HEK293 (cell line): ENCODE measurements around the gene PPARGC1A.

Experiments
- CTCF ChIA-PET: fragments of 350-600 bp; formaldehyde crosslinking; extraction: SDS; loops from one replicate; lab custom pipeline; 2021; ENCODE audit warnings: antibody characterized with exemption; lab: Yijun Ruan, JAX
- POLR2A ChIA-PET: fragments of 300-600 bp; formaldehyde crosslinking; extraction: SDS; loops from one replicate; lab custom pipeline; 2020; ENCODE audit warnings: antibody characterized with exemption, inconsistent platforms; lab: Yijun Ruan, JAX
- H3K27ac ChIP-seq: fragments of 200-500 bp; sonication (Bioruptor generic); 2 replicates; pipeline ENCODE4 v1.5.1; 2014; ENCODE audit warnings: low read depth, low read length, control low read depth, inconsistent platforms; ENCODE audit errors: extremely low read depth
- H3K36me3 ChIP-seq, 2 experiments: fragments of 200-500 bp in 1 of 2; sonication (Bioruptor generic) in 1 of 2; 1 replicate in 1 of 2; 2 replicates in 1 of 2; pipeline ENCODE4 v1.5.1; 2014 to 2017; ENCODE audit warnings: inconsistent platforms in 2 of 2, low read length in 2 of 2; ENCODE audit not compliant: control insufficient read depth in 2 of 2, insufficient read depth in 1 of 2
- H3K4me1 ChIP-seq: fragments of 200-500 bp; sonication (Bioruptor generic); 2 replicates; pipeline ENCODE4 v1.5.1; 2014; ENCODE audit warnings: mild to moderate bottlenecking, low read length, inconsistent platforms; ENCODE audit not compliant: control insufficient read depth, insufficient read depth
- H3K4me3 ChIP-seq: 2 replicates; pipeline ENCODE4 v1.5.1; 2011; ENCODE audit warnings: low read depth, mild to moderate bottlenecking, control low read depth, low read length, moderate library complexity
- H3K9me3 ChIP-seq: fragments of 200-500 bp; sonication (Bioruptor generic); 2 replicates; pipeline ENCODE4 v1.5.1; 2014; ENCODE audit warnings: low read depth, low read length, inconsistent platforms; ENCODE audit not compliant: control insufficient read depth, insufficient read depth
- FEZF1 ChIP-seq: fragments of 450-650 bp; formaldehyde crosslinking; IDR thresholded peaks from 2 replicates; pipeline ENCODE4 v1.5.1; 2016; ENCODE audit warnings: missing biosample characterization, missing genetic modification characterization
- GLI4 ChIP-seq: fragments of 450-650 bp; formaldehyde crosslinking; IDR thresholded peaks from 2 replicates; pipeline ENCODE4 v1.5.1; 2016; ENCODE audit warnings: missing biosample characterization, missing genetic modification characterization
- GLIS1 ChIP-seq: fragments of 450-650 bp; formaldehyde crosslinking; IDR thresholded peaks from 2 replicates; pipeline ENCODE4 v1.5.1; 2016; ENCODE audit warnings: missing biosample characterization, missing genetic modification characterization
- GLIS2 ChIP-seq: fragments of 450-650 bp; formaldehyde crosslinking; IDR thresholded peaks from 2 replicates; pipeline ENCODE4 v1.5.1; 2016; ENCODE audit warnings: missing biosample characterization, missing genetic modification characterization
- HOXA7 ChIP-seq: sonication (generic); formaldehyde crosslinking; IDR thresholded peaks from 2 replicates; pipeline ENCODE4 v1.8.1; 2022; ENCODE audit warnings: missing genetic modification reagents, borderline replicate concordance
- HOXC10 ChIP-seq: sonication (generic); formaldehyde crosslinking; IDR thresholded peaks from 2 replicates; pipeline ENCODE4 v1.8.1; 2023; ENCODE audit warnings: mild to moderate bottlenecking, missing genetic modification reagents
- PRDM4 ChIP-seq: fragments of 450-650 bp; formaldehyde crosslinking; IDR thresholded peaks from 2 replicates; pipeline ENCODE4 v1.5.1; 2017; ENCODE audit warnings: missing biosample characterization, missing genetic modification characterization
- SCRT2 ChIP-seq: fragments of 450-650 bp; formaldehyde crosslinking; IDR thresholded peaks from 2 replicates; pipeline ENCODE4 v1.5.1; 2016; ENCODE audit warnings: missing biosample characterization, missing genetic modification characterization
- SETDB1 ChIP-seq: IDR thresholded peaks from one replicate; pipeline ENCODE4 v1.6.1; 2017; ENCODE audit warnings: mild to moderate bottlenecking, low read length, moderate library complexity, mixed read lengths; ENCODE audit not compliant: insufficient read length
- TRIM28 ChIP-seq: IDR thresholded peaks from 2 replicates; pipeline ENCODE4 v1.6.1; 2011; ENCODE audit warnings: low read length, control low read depth, borderline replicate concordance
- ZBTB21 ChIP-seq: fragments of 450-650 bp; formaldehyde crosslinking; IDR thresholded peaks from 2 replicates; pipeline ENCODE4 v1.5.1; 2017; ENCODE audit warnings: missing biosample characterization, missing genetic modification characterization
- ZNF132 ChIP-seq: fragments of 450-650 bp; formaldehyde crosslinking; IDR thresholded peaks from 2 replicates; pipeline ENCODE4 v1.5.1; 2017; ENCODE audit warnings: missing biosample characterization, missing genetic modification characterization, borderline replicate concordance
- ZNF155 ChIP-seq: fragments of 450-650 bp; formaldehyde crosslinking; IDR thresholded peaks from 2 replicates; pipeline ENCODE4 v1.5.1; 2016; ENCODE audit warnings: missing biosample characterization, missing genetic modification characterization
- ZNF157 ChIP-seq: fragments of 450-650 bp; formaldehyde crosslinking; IDR thresholded peaks from 2 replicates; pipeline ENCODE4 v1.5.1; 2016; ENCODE audit warnings: missing biosample characterization, missing genetic modification characterization
- ZNF175 ChIP-seq: fragments of 450-650 bp; formaldehyde crosslinking; IDR thresholded peaks from 2 replicates; pipeline ENCODE4 v1.5.1; 2016; ENCODE audit warnings: missing biosample characterization, missing genetic modification characterization
- ZNF211 ChIP-seq: fragments of 450-650 bp; formaldehyde crosslinking; IDR thresholded peaks from 2 replicates; pipeline ENCODE4 v1.5.1; 2016; ENCODE audit warnings: low read depth, missing biosample characterization, missing genetic modification characterization
- ZNF341 ChIP-seq: fragments of 450-650 bp; formaldehyde crosslinking; IDR thresholded peaks from 2 replicates; pipeline ENCODE4; 2016; ENCODE audit warnings: low read depth, missing biosample characterization, missing genetic modification characterization
- ZNF362 ChIP-seq: fragments of 450-650 bp; formaldehyde crosslinking; IDR thresholded peaks from 2 replicates; pipeline ENCODE4 v1.5.1; 2016; ENCODE audit warnings: missing biosample characterization, missing genetic modification characterization
- ZNF488 ChIP-seq: fragments of 450-650 bp; formaldehyde crosslinking; IDR thresholded peaks from 2 replicates; pipeline ENCODE4 v1.5.1; 2016; ENCODE audit warnings: missing biosample characterization, missing genetic modification characterization
- ZNF530 ChIP-seq: fragments of 450-650 bp; formaldehyde crosslinking; IDR thresholded peaks from 2 replicates; pipeline ENCODE4 v1.5.1; 2016; ENCODE audit warnings: low read depth, missing biosample characterization, missing genetic modification characterization
- ZNF558 ChIP-seq: fragments of 450-650 bp; formaldehyde crosslinking; IDR thresholded peaks from 2 replicates; pipeline ENCODE4 v1.5.1; 2016; ENCODE audit warnings: missing biosample characterization, missing genetic modification characterization
- ZNF629 ChIP-seq: fragments of 450-650 bp; formaldehyde crosslinking; IDR thresholded peaks from 2 replicates; pipeline ENCODE4 v1.5.1; 2017; ENCODE audit warnings: missing biosample characterization, missing genetic modification characterization
- TF ChIP-seq, protein P1 (sequence below): fragments of 450-650 bp; formaldehyde crosslinking; IDR thresholded peaks from 2 replicates; pipeline ENCODE4 v1.5.1; 2016; ENCODE audit warnings: missing biosample characterization, missing genetic modification characterization
- TF ChIP-seq, protein P2 (sequence below): fragments of 450-650 bp; IDR thresholded peaks from 2 replicates; pipeline ENCODE4 v1.5.1; 2018; ENCODE audit warnings: missing biosample characterization, mild to moderate bottlenecking, missing genetic modification characterization
- TF ChIP-seq, protein P3 (sequence below): fragments of 450-650 bp; formaldehyde crosslinking; IDR thresholded peaks from 2 replicates; pipeline ENCODE4 v1.5.1; 2016; ENCODE audit warnings: missing biosample characterization, missing genetic modification characterization, low read depth

Gene PPARGC1A

GRCh38 chr4:23811161-23811560 is 78.7 kb downstream of the PPARGC1A start (continued):
- TF ChIP-seq, protein P1, sequence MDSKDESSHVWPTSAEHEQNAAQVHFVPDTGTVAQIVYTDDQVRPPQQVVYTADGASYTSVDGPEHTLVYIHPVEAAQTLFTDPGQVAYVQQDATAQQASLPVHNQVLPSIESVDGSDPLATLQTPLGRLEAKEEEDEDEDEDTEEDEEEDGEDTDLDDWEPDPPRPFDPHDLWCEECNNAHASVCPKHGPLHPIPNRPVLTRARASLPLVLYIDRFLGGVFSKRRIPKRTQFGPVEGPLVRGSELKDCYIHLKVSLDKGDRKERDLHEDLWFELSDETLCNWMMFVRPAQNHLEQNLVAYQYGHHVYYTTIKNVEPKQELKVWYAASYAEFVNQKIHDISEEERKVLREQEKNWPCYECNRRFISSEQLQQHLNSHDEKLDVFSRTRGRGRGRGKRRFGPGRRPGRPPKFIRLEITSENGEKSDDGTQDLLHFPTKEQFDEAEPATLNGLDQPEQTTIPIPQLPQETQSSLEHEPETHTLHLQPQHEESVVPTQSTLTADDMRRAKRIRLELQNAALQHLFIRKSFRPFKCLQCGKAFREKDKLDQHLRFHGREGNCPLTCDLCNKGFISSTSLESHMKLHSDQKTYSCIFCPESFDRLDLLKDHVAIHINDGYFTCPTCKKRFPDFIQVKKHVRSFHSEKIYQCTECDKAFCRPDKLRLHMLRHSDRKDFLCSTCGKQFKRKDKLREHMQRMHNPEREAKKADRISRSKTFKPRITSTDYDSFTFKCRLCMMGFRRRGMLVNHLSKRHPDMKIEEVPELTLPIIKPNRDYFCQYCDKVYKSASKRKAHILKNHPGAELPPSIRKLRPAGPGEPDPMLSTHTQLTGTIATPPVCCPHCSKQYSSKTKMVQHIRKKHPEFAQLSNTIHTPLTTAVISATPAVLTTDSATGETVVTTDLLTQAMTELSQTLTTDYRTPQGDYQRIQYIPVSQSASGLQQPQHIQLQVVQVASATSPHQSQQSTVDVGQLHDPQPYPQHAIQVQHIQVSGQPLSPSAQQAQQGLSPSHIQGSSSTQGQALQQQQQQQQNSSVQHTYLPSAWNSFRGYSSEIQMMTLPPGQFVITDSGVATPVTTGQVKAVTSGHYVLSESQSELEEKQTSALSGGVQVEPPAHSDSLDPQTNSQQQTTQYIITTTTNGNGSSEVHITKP (tag by site-specific recombination), result no peak

DNA sequence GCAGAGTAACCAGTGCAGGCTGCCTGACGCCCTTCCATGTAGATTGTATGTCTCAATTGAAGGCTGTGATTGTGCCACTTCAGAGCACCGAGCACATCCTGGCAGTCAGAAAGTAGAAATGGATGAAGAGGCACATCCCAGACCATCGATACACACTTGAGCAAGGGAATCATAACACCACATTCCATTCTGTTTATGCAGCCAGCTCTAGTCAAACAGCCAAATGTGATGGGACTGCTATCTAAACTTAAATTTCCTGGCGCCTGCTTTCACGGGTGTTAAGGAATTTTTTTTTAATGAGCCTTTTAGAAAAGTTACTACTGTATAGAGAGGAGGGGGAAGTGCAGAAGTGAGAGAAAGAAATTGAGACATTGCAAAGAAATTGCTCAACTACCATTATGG is 84.4 kb downstream of the PPARGC1A start:
- Histone ChIP-seq H3K9me3 (no peaks in the 10 kb centered on the region), H3K4me3 (no peak overlapping the region), H3K4me1 (no peaks in the 10 kb centered on the region), H3K27ac (no peak overlapping the region), H3K36me3 (peaks cover 0 to 6% of the 10 kb centered on the region in 2 experiments; a peak in 1 of 3 replicates)
- TF ChIP-seq HOXC10 (CRISPR knock-in tag), result no peak
- no peak for TF ChIP-seq PRDM4 (tag by site-specific recombination)
- no peak for TF ChIP-seq ZNF211 (tag by site-specific recombination)
- no peak for TF ChIP-seq SCRT2
- no peak for TF ChIP-seq ZNF530 (tag by site-specific recombination)
- TF ChIP-seq ZNF488, result no peak
- TF ChIP-seq GLI4 (tag by site-specific recombination), result no peak
- TF ChIP-seq GLIS2 (tag by site-specific recombination), result no peak
- TF ChIP-seq HOXA7, result no peak
- TF ChIP-seq ZNF155 (tag by site-specific recombination), result no peak
- TF ChIP-seq ZNF157 (tag by site-specific recombination), result no peak
- no peak for TF ChIP-seq TRIM28
- TF ChIP-seq ZNF362 (tag by site-specific recombination), result no peak
- POLR2A ChIA-PET, result no interaction called here
- CTCF ChIA-PET, result no interaction called here

DNA sequence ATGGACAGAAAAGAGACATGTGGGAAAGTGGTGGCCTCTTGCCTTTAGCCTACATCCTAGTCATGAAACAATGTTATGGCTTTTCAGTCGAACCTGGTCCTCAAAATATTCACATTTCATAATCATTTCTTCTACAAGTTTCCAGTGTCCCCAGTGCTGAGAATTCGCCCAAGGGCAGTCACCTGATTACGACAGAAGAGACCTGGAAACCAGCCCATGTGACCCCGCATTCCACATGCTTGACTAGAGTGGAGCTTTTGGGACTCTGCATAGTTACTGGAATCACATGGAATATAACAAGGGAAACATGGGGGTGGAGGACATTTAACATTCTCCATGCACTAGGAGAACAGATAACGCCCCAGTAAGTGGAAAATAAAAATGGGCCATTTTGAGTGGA is 100.1 kb downstream of the PPARGC1A start:
- POLR2A ChIA-PET, result no interaction called here
- no peaks in the 10 kb centered on the region for H3K4me1 ChIP-seq
- CTCF ChIA-PET, result no interaction called here
- H3K9me3 ChIP-seq, result no peaks in the 10 kb centered on the region
- H3K27ac ChIP-seq, result no peak overlapping the region
- no peak overlapping the region for H3K4me3 ChIP-seq
- H3K36me3 ChIP-seq, result no peaks in the 10 kb centered on the region
- TF ChIP-seq SETDB1, result no peak
- TF ChIP-seq ZNF175 (tag by site-specific recombination), result no peak
- no peak for TF ChIP-seq ZNF132 (tag by site-specific recombination)
- TF ChIP-seq, protein P2, sequence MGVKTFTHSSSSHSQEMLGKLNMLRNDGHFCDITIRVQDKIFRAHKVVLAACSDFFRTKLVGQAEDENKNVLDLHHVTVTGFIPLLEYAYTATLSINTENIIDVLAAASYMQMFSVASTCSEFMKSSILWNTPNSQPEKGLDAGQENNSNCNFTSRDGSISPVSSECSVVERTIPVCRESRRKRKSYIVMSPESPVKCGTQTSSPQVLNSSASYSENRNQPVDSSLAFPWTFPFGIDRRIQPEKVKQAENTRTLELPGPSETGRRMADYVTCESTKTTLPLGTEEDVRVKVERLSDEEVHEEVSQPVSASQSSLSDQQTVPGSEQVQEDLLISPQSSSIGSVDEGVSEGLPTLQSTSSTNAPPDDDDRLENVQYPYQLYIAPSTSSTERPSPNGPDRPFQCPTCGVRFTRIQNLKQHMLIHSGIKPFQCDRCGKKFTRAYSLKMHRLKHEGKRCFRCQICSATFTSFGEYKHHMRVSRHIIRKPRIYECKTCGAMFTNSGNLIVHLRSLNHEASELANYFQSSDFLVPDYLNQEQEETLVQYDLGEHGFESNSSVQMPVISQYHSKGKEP (tag by site-specific recombination), result no peak
- TF ChIP-seq GLIS1, result no peak
- no peak for TF ChIP-seq ZBTB21
- no peak for TF ChIP-seq ZNF341 (tag by site-specific recombination)
- TF ChIP-seq FEZF1, result no peak
- TF ChIP-seq ZNF558 (tag by site-specific recombination), result no peak
- no peak for TF ChIP-seq TRIM28
- TF ChIP-seq, protein P3, sequence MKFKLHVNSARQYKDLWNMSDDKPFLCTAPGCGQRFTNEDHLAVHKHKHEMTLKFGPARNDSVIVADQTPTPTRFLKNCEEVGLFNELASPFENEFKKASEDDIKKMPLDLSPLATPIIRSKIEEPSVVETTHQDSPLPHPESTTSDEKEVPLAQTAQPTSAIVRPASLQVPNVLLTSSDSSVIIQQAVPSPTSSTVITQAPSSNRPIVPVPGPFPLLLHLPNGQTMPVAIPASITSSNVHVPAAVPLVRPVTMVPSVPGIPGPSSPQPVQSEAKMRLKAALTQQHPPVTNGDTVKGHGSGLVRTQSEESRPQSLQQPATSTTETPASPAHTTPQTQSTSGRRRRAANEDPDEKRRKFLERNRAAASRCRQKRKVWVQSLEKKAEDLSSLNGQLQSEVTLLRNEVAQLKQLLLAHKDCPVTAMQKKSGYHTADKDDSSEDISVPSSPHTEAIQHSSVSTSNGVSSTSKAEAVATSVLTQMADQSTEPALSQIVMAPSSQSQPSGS (tag by site-specific recombination), result no peak
- no peak for TF ChIP-seq ZNF629
